ENCODE measurements around the gene SPSB4. TPM values are rescaled to one million over a fixed set of nuclear protein-coding genes. Genes with fewer than 3 reads are reported as not detected.

Gene SPSB4
- total and polyA plus RNA-seq, 2 of the 8 experiments (the other 6 are each of a cell fraction or from before 2014, with no cell fraction given), result 15.1 to 17.2 TPM

DNA sequence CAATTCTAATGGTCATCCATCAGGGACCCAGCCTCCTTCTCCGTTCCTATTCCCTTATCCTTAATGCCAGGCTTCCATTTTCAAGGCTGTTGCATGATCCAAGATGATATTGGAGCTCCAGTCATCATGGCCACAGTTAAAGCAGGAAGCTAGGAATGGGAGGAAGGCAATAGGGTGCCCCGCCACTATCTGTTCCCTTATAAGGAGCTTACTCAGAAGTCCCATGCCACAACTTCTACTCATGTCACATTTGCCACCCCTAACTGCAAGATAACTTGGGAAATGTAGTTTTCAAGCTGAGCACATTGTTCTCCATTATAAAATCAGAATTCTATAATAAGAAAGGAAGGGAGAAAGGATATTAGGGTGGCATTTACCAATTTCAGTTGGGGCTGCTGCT, 38.6 kb upstream of the SPSB4 start:
- no peaks in the 10 kb centered on the region for H3K23me2 ChIP-seq (ENCODE audit: low read depth, low read length)
- H2BK20ac ChIP-seq (ENCODE audit: low read length), result no peak overlapping the region
- no peak overlapping the region for H3K56ac ChIP-seq (replicated peaks; ENCODE audit: insufficient read length, low read depth, low read length)
- no peak overlapping the region for H2BK120ac ChIP-seq (replicated peaks; ENCODE audit: low read depth, low read length)
- H2BK5ac ChIP-seq (ENCODE audit: low read depth, low read length), result no peak overlapping the region
- no peaks in the 10 kb centered on the region for H3K79me2 ChIP-seq (ENCODE audit: control insufficient read depth in 1 of 2, insufficient read depth in 2 of 2, low read length in 2 of 2)
- H3K9ac ChIP-seq (replicated peaks in 1 of 4; ENCODE audit: extremely low read depth in 1 of 4, low read depth in 3 of 4, low read length in 3 of 4), result no peak overlapping the region
- no peak for TF ChIP-seq KDM5A (IDR thresholded peaks at IDR 0.05; ENCODE audit: low read length)
- TF ChIP-seq CREB1 (IDR thresholded peaks at IDR 0.05), result 0 out of 2 replicates have a peak, but pooled peaks have one; percentile 7
- peak; percentile 87 for TF ChIP-seq SRF (IDR thresholded peaks at IDR 0.05; ENCODE audit: low read depth, low read length)
- TF ChIP-seq KDM4A (IDR thresholded peaks at IDR 0.05; ENCODE audit: low read depth, low read length, severe bottlenecking), result no peak
- DNase-seq (ENCODE audit: low read depth in 1 of 2, low spot score in 2 of 2), result no peak
- H3K4ac ChIP-seq (replicated peaks; ENCODE audit: insufficient read length, low read depth, low read length), result no peak overlapping the region
- no peak overlapping the region for H3K4me2 ChIP-seq (ENCODE audit: insufficient read depth in 1 of 2, low read depth in 2 of 2, low read length in 2 of 2)
- 79% methylated on average over 2 of the region's 2 CpGs; no CpG with 5 or more reads in 1 of the 2 experiments for WGBS, 2 experiments (ENCODE audit: extremely low coverage in 1 of 2, insufficient coverage in 1 of 2, insufficient read length in 1 of 2, insufficient replicate concordance in 2 of 2, low coverage in 1 of 2, low lambda C conversion rate in 2 of 2, missing lambda C conversion rate in 1 of 2)
- peaks cover 0 to 2% (median 0%) of the 10 kb centered on the region in 4 experiments; a peak in 1 of 7 replicates for H3K27me3 ChIP-seq (replicated peaks in 1 of 4; ENCODE audit: control insufficient read depth in 3 of 4, extremely low read depth in 1 of 4, insufficient read depth in 3 of 4, low read length in 3 of 4)
- H2BK15ac ChIP-seq (ENCODE audit: low read length), result no peak overlapping the region
- H3K36me3 ChIP-seq (ENCODE audit: control insufficient read depth in 2 of 4, insufficient read depth in 4 of 4, low read length in 3 of 4), result no peaks in the 10 kb centered on the region
- FAIRE-seq, result peak; percentile 57
- no peaks in the 10 kb centered on the region for H3K79me1 ChIP-seq (ENCODE audit: low read depth, low read length)
- H2BK12ac ChIP-seq (ENCODE audit: low read depth, low read length), result no peak overlapping the region
- H4K5ac ChIP-seq (ENCODE audit: insufficient read length, low read depth, low read length), result no peak overlapping the region
- no peak overlapping the region; the same call in 1 of the 2 replicates for H2AFZ ChIP-seq (ENCODE audit: low read length)
- H4K20me1 ChIP-seq (replicated peaks in 1 of 2; ENCODE audit: control insufficient read depth in 1 of 2, insufficient read depth in 2 of 2, low read length in 2 of 2), result no peaks in the 10 kb centered on the region
- H3K27ac ChIP-seq (ENCODE audit: low read depth, low read length), result no peak overlapping the region
- no peak overlapping the region for H4K91ac ChIP-seq (replicated peaks; ENCODE audit: insufficient read length, low read length)
- H4K8ac ChIP-seq (ENCODE audit: extremely low read depth, insufficient read depth, low read length), result no peak overlapping the region
- H3K14ac ChIP-seq (ENCODE audit: insufficient read length), result no peak overlapping the region
- CTCF ChIA-PET (ENCODE audit: partially characterized antibody), result interaction anchor here (0.6 to 12.1 kb wide), 26 partner anchors 10 to 228 kb away, joined by 3 to 123 read pairs (median 7); no protein-coding TSS in a partner anchor
- no peak overlapping the region for H3K18ac ChIP-seq (ENCODE audit: extremely low read depth, low read length)
- H3K23ac ChIP-seq (ENCODE audit: insufficient read length), result no peak overlapping the region
- no peaks in the 10 kb centered on the region for H3K9me3 ChIP-seq (ENCODE audit: insufficient read depth in 2 of 2, low read depth in 1 of 2, low read length in 1 of 2)
- POLR2A ChIA-PET (ENCODE audit: partially characterized antibody), result interaction anchor here (0.7 to 1.0 kb wide), 2 partner anchors 10 to 80 kb away, joined by 3 to 4 read pairs; no protein-coding TSS in a partner anchor
- no peak overlapping the region for H3K4me3 ChIP-seq (ENCODE audit: extremely low read depth in 1 of 4, insufficient read depth in 2 of 4, low read depth in 3 of 4, low read length in 4 of 4)
- H3K4me1 ChIP-seq (replicated peaks in 1 of 4; ENCODE audit: control insufficient read depth in 3 of 4, insufficient read depth in 4 of 4, low read length in 3 of 4), result peaks cover 0 to 11% (median 0%) of the 10 kb centered on the region in 4 experiments; a peak in 2 of 7 replicates
- no peak overlapping the region for H2AK5ac ChIP-seq (ENCODE audit: low read depth, low read length)

All from H1 (cell line).